ENCODE measurements around the gene EIF4A2.

GRCh38 chr3:186783731-186784515 lies 546 bp downstream of the EIF4A2 start:
- TF ChIP-seq CTCF (IDR thresholded peaks at IDR 0.05) (no peak), POLR2A (IDR thresholded peaks at IDR 0.05) (peak; percentile 8 to 55)
